GM18873 (cell line): ENCODE measurements around the gene FBXO21.
A peak's percentile ranks its signal among the peaks of the same experiment; 100 is the strongest.
"Not testable (repeated sequence)": the region's sequence is repeated elsewhere in the genome, so short reads cannot be mapped to it uniquely, and the experiment has no call there.

Experiments used
- ATAC-seq: cut with Tn5 transposase; IDR thresholded peaks from one replicate; pipeline ENCODE4 v1.9.1; 2021; ENCODE audit warnings: mild to moderate bottlenecking, moderate library complexity, moderate number of reproducible peaks; ENCODE audit not compliant: unreplicated experiment, low FRiP score

Gene FBXO21

GRCh38 chr12:117202033-117202432 is 11.8 kb upstream of the FBXO21 start:
- no peak for ATAC-seq

GRCh38 chr12:117199956-117200744 is 9.9 kb upstream of the FBXO21 start:
- ATAC-seq, result not testable (repeated sequence)

GRCh38 chr12:117196334-117196733 is 6.1 kb upstream of the FBXO21 start:
- not testable (repeated sequence) for ATAC-seq

GRCh38 chr12:117195027-117195426 is 4.8 kb upstream of the FBXO21 start:
- ATAC-seq, result not testable (repeated sequence)

GRCh38 chr12:117193903-117194302 is 3.6 kb upstream of the FBXO21 start:
- ATAC-seq, result no peak

GRCh38 chr12:117192581-117192980 is 2.3 kb upstream of the FBXO21 start:
- ATAC-seq, result not testable (repeated sequence)

- ATAC-seq, result no peak
Measured at GRCh38 chr12:117192057-117192456, 1.8 kb upstream of the FBXO21 start.

- ATAC-seq, result peak; percentile 20
Measured at GRCh38 chr12:117189725-117190209, 503 bp downstream of the FBXO21 start.

- ATAC-seq, result no peak
Measured at GRCh38 chr12:117188961-117189724, 1.1 kb downstream of the FBXO21 start.

GRCh38 chr12:117188121-117188665 is 2.1 kb downstream of the FBXO21 start:
- ATAC-seq, result no peak

- no peak for ATAC-seq
Measured at GRCh38 chr12:117187421-117187820, 2.8 kb downstream of the FBXO21 start.

GRCh38 chr12:117182866-117183265 is 7.4 kb downstream of the FBXO21 start:
- ATAC-seq, result no peak

GRCh38 chr12:117181468-117181843 is 8.8 kb downstream of the FBXO21 start:
- ATAC-seq, result not testable (repeated sequence)

GRCh38 chr12:117180758-117181467 is 9.4 kb downstream of the FBXO21 start:
- no peak for ATAC-seq

- ATAC-seq, result no peak
Measured at GRCh38 chr12:117178745-117179144, 11.5 kb downstream of the FBXO21 start.

GRCh38 chr12:117178301-117178700 is 12.0 kb downstream of the FBXO21 start:
- ATAC-seq, result no peak

- ATAC-seq, result no peak
Measured at GRCh38 chr12:117172168-117172567, 18.1 kb downstream of the FBXO21 start.

GRCh38 chr12:117171499-117172162 is 18.6 kb downstream of the FBXO21 start:
- ATAC-seq, result no peak

GRCh38 chr12:117169548-117169947 is 20.7 kb downstream of the FBXO21 start:
- no peak for ATAC-seq

- no peak for ATAC-seq
Measured at GRCh38 chr12:117168976-117169375, 21.3 kb downstream of the FBXO21 start.
